Spinal cord (tissue), 10 donors: ENCODE measurements around the gene TMEM161B. TPM values are rescaled to one million over a fixed set of nuclear protein-coding genes. Genes with fewer than 3 reads are reported as not detected.

Experiments used
- DNase-seq, 6 donors: peaks; one replicate each; pipeline versions ENCODE4 v3.0.0 to v3.0.0-alpha.2; 2013 to 2015; ENCODE audit warnings: low spot score in 6 of 6, low read depth in 4 of 6
- H3K27ac ChIP-seq: one replicate; pipeline ENCODE4 v1.5.1; 2013; ENCODE audit warnings: low read depth, low read length, control low read depth
- H3K27me3 ChIP-seq: one replicate; pipeline ENCODE4 v1.6.1; 2013; ENCODE audit warnings: low read length; ENCODE audit not compliant: control insufficient read depth, insufficient read depth
- H3K36me3 ChIP-seq: one replicate; pipeline ENCODE4 v1.6.1; 2013; ENCODE audit warnings: low read length; ENCODE audit not compliant: control insufficient read depth, insufficient read depth
- H3K4me1 ChIP-seq: one replicate; pipeline ENCODE4 v1.6.1; 2013; ENCODE audit warnings: low read length; ENCODE audit not compliant: control insufficient read depth, insufficient read depth
- H3K4me3 ChIP-seq: one replicate; pipeline ENCODE4 v1.5.1; 2013; ENCODE audit warnings: low read depth, low read length, control low read depth
- H3K9me3 ChIP-seq: one replicate; pipeline ENCODE4 v1.6.1; 2013; ENCODE audit warnings: low read length; ENCODE audit not compliant: control insufficient read depth, insufficient read depth
- WGBS: methylation state at CpG from one replicate; pipeline ENCODE4 v1.1.5; 2013; ENCODE audit warnings: missing lambda C conversion rate; ENCODE audit not compliant: insufficient coverage; 5-methylcytosine and 5-hydroxymethylcytosine counted together
- polyA plus RNA-seq, 2 donors: library from polyadenylated mRNA; unstranded; fragments of 120-200 nt; gene quantifications; one replicate each; pipeline ENCODE4 v1.2.1, GENCODE V29; 2013; ENCODE audit not compliant: insufficient read length in 2 of 2
- total RNA-seq, 2 donors: library from RNA; depleted of rRNA in 1 of 2; stranded (reverse); fragments of 120-200 nt in 1 of 2; fragments of >200 nt in 1 of 2; gene quantifications; one replicate each; pipeline versions ENCODE4 v1.2.3 to v1.2.4, GENCODE V29; 2013 to 2014
- donor health status: healthy.

The TMEM161B gene
- total and polyA plus RNA-seq, 4 donors = 19.0 to 38.4 (median 21.1) TPM

DNA sequence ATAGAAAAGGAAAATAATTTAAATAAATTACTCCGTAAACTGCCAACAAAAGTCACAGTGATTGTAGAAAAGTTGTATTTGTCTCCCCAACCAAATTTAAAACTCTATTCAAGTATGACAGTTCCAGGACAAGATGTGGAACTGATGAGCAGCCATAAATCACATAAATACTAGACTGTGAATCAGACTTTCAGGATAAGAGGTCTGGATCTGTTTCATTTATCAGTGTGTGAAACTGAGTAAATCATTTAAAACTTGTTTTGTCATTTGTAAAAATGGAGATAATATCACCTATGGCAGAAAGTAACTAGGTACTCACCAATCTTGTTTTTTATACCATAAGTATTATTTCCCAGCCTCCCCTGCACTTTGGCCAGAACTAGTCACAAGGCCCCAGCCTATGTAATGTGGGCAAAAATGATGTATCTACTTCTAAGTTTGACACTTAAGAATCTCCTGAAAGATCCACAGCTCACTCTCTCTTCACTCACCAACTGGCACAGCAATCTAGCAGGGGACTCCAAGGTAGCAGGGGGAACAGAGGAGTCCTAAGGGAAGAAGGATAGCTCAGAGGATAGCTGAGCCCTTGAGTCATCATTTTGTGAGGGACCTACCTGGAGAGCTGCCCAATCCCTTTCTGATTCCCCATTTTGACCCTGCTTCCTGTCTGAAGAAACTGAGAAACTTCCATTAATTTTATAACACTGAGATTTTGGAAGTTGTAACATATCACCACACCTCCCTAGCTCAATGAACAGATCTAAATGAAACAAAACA is 31.6 kb downstream of the TMEM161B start:
- no peak overlapping the region for H3K27ac ChIP-seq
- H3K9me3 ChIP-seq = no peaks in the 10 kb centered on the region
- H3K27me3 ChIP-seq = no peaks in the 10 kb centered on the region
- no peak overlapping the region for H3K4me3 ChIP-seq
- no CpG with 5 or more reads among the region's 1 CpG for WGBS
- no peak for DNase-seq
- no peaks in the 10 kb centered on the region for H3K36me3 ChIP-seq
- H3K4me1 ChIP-seq = no peaks in the 10 kb centered on the region

DNA sequence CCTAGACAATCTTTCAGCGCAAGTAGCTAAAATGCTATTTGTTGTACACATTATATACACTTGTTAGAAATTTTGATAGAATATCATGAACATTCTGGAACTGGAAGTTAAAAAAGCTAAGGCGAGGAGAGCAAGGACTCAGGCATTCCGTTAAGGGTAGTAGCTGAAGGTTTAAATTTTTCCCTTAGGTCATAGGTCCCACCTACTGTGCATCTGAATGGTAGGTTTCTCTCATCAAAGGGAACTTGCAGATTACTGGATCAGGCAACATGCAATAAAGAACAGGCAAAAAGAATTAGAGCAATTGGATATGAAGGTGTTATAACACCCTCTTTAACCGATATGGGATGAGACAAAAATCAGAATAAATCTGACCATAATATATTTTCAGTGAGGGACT is 32.8 kb downstream of the TMEM161B start:
- no peak for DNase-seq
- Histone ChIP-seq H3K27ac (no peak overlapping the region), H3K36me3 (no peaks in the 10 kb centered on the region), H3K4me1 (no peaks in the 10 kb centered on the region), H3K4me3 (no peak overlapping the region), H3K27me3 (no peaks in the 10 kb centered on the region), H3K9me3 (peaks cover 1% of the 10 kb centered on the region)
- 92% methylated on average over 2 of the region's 4 CpGs for WGBS

DNA sequence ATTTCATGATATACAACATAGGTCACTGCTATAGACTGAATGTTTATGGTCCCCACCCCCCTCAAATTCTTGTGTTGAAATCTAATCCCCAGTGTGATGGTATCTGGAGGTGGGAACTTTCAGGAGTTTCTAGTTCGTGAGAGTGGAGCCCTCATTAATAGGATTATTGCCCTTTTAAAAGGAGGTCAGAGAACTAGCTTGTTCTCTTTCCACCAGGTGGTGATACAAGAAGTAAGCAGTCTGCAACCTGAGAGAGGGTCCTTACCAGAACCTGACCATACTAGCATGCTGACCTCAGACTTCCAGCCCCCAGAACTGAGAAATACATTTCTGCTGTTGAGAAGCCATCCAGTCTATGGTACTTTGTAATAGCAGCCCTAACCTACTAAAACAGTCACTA is 33.3 kb downstream of the TMEM161B start:
- Histone ChIP-seq H3K4me3 (no peak overlapping the region), H3K4me1 (no peaks in the 10 kb centered on the region), H3K9me3 (peaks cover 1% of the 10 kb centered on the region), H3K36me3 (no peaks in the 10 kb centered on the region), H3K27me3 (no peaks in the 10 kb centered on the region), H3K27ac (no peak overlapping the region)
- no peak for DNase-seq
- no CpG with 5 or more reads among the region's 1 CpG for WGBS

DNA sequence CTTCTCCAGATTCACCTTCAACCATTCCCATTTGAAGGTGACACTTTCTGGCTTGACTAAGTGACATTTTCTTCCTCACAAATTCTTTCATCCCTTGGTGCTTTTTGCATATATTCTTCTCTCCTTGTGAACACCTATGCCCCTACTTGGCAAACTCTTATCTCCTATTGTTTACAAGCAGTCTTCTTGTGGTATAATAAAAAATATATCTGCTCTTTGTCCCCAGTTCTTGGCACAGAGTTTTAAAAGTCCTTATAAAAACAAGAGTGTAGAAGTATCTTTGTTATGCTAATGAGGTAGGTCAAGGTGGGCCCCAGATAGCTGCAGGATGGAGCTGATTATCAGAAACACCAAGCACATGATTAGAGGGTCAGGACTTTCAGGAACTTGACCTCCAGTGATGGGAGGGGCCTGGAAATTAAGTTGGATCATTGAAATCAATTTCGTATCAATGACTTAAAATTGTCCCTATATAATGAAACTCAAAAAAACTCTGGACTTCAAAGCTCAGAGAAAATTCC is 38.0 kb downstream of the TMEM161B start:
- H3K4me1 ChIP-seq = no peaks in the 10 kb centered on the region
- no CpG with 5 or more reads among the region's 1 CpG for WGBS
- no peak overlapping the region for H3K4me3 ChIP-seq
- no peaks in the 10 kb centered on the region for H3K36me3 ChIP-seq
- H3K9me3 ChIP-seq = peaks cover 1% of the 10 kb centered on the region
- no peak for DNase-seq
- no peak overlapping the region for H3K27ac ChIP-seq
- H3K27me3 ChIP-seq = no peaks in the 10 kb centered on the region

GRCh38 chr5:88226881-88227450 is 41.7 kb downstream of the TMEM161B start:
- Histone ChIP-seq H3K27me3 (no peaks in the 10 kb centered on the region), H3K4me3 (no peak overlapping the region)
- DNase-seq = no peak

GRCh38 chr5:88214655-88215054 is 54.0 kb downstream of the TMEM161B start:
- no peaks in the 10 kb centered on the region for H3K4me1 ChIP-seq
- peak overlapping the region; percentile 65 for H3K27ac ChIP-seq
- no peaks in the 10 kb centered on the region for H3K9me3 ChIP-seq
- peak in 1 of 6 donors; percentile 27 for DNase-seq
- H3K36me3 ChIP-seq = peaks cover 2% of the 10 kb centered on the region
- H3K4me3 ChIP-seq = no peak overlapping the region
- H3K27me3 ChIP-seq = no peaks in the 10 kb centered on the region

More at GRCh38 chr5:88226881-88227450, 41.7 kb downstream of the TMEM161B start:
- Histone ChIP-seq H3K36me3 (no peaks in the 10 kb centered on the region), H3K4me1 (no peaks in the 10 kb centered on the region), H3K9me3 (peaks cover 1% of the 10 kb centered on the region), H3K27ac (no peak overlapping the region)
- WGBS = no CpG with 5 or more reads among the region's 6 CpGs

DNA sequence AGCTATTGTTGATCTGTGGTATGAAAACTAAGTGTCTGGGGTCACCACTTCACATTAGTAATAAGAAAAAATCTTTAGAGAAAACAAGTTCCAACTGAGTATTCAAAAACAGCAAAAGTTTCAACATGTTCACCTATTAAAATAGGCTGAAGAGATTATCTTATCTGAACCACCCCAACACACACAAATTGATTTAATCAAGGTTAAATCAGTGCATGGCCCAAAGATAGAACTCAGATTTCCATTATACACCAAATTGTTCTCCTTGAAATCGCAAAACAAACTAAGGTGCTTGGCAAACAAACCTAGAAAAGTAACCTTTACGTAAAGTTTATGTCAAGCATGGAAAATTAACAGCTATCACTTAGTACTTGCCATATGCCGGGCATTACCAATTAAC is 61.1 kb downstream of the TMEM161B start:
- Histone ChIP-seq H3K27ac (no peak overlapping the region), H3K4me1 (no peaks in the 10 kb centered on the region), H3K36me3 (no peaks in the 10 kb centered on the region), H3K4me3 (no peak overlapping the region), H3K27me3 (no peaks in the 10 kb centered on the region), H3K9me3 (no peaks in the 10 kb centered on the region)
- 86% methylated on average over 3 of the region's 3 CpGs for WGBS
- no peak for DNase-seq

DNA sequence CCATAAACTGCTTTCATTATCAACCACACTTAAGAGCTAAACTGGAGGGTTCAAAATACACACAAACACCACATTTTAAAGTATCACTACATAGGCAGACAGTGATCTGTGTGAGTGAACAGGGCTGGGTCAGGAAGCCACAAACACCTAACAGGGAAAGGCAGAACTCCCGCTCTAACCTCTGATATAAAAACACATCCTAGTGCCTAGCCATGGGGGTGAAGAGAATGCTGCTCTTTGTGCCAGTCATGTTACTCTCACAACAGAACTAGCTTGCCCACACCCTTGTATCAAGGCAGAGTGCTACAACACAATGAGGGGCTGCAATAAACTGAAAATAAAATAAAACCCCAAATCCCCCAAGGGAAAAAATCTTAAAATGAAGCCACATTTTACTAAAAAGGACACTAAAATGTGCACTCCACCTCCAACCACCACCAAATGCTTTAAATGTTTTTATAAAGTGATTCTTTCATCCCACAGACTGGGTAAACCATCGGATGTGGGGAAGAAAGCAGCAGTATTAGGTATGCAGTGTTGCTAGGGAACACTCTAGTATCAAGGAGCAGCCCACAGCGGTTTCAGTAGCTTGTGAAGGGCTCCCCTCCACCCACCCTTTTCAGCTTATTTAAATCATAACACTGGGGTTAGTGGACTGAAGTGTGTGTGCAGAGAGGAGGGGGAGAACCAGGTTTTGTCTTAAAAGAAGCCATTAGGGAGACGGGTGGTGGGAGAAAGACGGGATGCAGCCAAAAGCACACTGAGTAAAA is 64.5 kb downstream of the TMEM161B start:
- DNase-seq = peak; percentile 41 to 92 (median 56)
- Histone ChIP-seq H3K9me3 (no peaks in the 10 kb centered on the region), H3K27me3 (no peaks in the 10 kb centered on the region), H3K4me1 (no peaks in the 10 kb centered on the region), H3K36me3 (no peaks in the 10 kb centered on the region), H3K4me3 (peak overlapping the region; percentile 35), H3K27ac (peak overlapping the region; percentile 78)
- WGBS = 35% methylated on average over 3 of the region's 5 CpGs

- H3K4me1 ChIP-seq = no peaks in the 10 kb centered on the region
- no peaks in the 10 kb centered on the region for H3K36me3 ChIP-seq
- H3K27me3 ChIP-seq = no peaks in the 10 kb centered on the region
- H3K27ac ChIP-seq = no peak overlapping the region
- no peak overlapping the region for H3K4me3 ChIP-seq
- DNase-seq = no peak
- no peaks in the 10 kb centered on the region for H3K9me3 ChIP-seq
Observed at GRCh38 chr5:88195636-88196035, 73.0 kb downstream of the TMEM161B start.
